Activated CD8-positive, alpha-beta memory T cell treated with anti-CD3 and anti-CD28 coated beads for 1 hour (primary cell): ENCODE data around the gene PIP4K2A.

Source experiments
- DNase-seq, 2 donors: peaks; one replicate each; pipeline ENCODE4 v3.0.0-alpha.2; 2020; ENCODE audit warnings: low read depth in 1 of 2; ENCODE audit errors: extremely low read depth in 1 of 2

PIP4K2A gene

DNA sequence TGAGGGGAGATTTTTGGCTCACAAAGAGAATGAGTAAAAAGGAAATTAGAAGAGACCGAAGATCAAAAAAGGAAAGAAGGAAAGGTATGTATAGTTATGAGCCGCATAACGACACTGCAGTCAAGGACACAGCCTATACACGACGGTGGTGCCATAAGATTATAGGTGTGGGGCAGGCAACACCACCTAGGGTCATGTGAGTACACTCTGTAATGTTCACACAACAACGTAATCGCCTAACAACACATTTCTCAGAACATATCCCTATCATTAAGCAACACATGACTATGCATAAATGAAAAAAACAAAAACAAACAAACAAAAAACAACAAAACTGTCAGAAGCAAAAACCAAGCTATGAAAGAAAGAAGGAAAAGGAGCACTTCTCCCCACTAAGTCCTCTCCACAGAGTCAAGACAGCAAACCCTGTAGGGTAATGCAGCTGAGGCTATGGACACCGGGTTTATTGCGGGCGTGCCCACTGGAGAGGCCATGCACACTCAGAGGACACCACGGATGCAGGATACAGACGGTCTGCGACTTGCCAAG is 45.1 kb downstream of the PIP4K2A start:
- DNase-seq, result no peak

- DNase-seq, result no peak
Measured at GRCh38 chr10:22667093-22667480, 47.3 kb downstream of the PIP4K2A start.

GRCh38 chr10:22666287-22667092 is 47.9 kb downstream of the PIP4K2A start:
- no peak for DNase-seq

DNA sequence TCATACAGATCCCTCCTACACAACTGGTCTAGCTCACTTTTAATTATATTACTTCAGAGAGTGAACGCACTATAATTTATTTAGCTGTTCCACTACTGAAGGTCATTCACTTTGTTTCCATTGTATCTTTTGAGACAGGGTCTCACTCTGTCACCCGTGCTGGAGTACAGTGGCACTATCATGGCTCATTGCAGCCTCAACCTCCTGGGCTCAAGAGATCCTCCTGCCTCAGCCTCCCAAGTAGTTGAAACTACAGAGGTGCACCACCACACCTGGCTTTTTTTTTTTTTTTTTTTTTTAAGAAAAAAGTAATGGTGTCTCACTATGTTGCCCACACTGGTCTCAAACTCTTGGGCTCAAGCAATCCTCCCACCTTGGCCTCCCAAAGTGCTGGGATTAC is 49.0 kb downstream of the PIP4K2A start:
- no peak for DNase-seq

GRCh38 chr10:22662733-22663330 is 51.5 kb downstream of the PIP4K2A start:
- no peak for DNase-seq

GRCh38 chr10:22659866-22660265 is 54.5 kb downstream of the PIP4K2A start:
- DNase-seq, result no peak

GRCh38 chr10:22658745-22659410 is 55.5 kb downstream of the PIP4K2A start:
- DNase-seq, result no peak

DNA sequence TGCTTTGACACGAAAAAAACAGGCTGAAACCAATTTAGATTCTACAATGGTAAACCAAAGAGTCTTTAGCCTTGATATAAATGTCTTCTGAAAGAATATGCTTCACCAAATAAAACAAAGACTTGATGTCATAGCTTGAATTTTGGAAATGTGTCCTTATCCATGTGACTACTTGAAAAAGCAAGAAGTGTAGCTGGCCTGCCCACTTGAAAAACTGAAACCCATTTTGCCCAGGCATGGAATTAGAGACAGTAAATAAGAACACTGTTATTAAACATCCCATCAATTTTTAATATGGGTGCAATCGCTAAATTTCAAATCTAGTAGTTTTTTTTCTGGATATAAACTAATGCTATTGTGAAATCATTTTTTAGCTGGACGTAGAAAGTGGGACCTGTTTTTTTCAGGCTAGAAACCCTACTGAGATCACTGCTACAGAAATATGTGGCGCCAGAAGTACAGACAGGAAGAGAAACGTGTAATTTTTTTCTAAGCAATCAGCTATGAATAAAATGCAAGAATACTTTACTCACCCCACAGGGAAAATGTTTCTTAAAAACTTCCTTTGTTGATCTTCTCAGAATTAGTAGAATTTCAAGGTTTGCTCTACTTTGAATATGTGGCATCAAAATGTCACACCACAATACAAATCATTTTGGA is 56.7 kb downstream of the PIP4K2A start:
- no peak for DNase-seq

- no peak for DNase-seq
Measured at GRCh38 chr10:22657024-22657423, 57.4 kb downstream of the PIP4K2A start.

- no peak for DNase-seq
Measured at GRCh38 chr10:22656036-22656435, 58.3 kb downstream of the PIP4K2A start.

DNA sequence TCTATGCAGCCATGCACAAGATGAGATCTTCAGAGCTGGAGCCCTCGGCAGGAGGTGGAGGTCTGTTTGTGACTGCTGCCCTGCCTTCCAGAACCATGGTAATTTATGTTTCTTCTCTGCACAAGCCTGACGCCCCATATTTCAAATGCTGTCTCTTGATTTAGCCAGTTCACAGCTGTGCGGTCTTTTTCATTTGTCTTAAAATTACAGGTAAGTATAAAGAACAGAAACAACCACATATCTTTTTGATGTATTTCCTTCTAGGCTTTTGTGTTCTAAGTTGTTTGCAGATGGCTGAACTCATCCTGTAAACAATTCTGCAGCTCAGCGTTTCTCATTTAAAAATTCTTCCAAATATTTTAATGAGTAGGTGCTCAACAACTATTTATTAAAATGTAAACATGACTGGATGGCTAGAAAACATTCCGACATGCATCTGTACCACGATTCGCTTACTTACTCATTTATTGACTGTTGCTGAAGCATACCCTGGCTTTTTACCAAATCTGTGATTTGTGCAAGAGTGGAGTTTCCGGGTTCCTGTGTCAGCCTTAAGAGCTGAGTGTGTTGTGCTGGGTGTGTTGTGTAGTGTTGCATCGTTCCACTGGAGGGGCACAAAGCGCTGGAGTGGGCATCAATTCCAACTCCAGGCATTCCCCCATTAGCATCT is 58.9 kb downstream of the PIP4K2A start:
- DNase-seq, result no peak

GRCh38 chr10:22652988-22653481 is 61.3 kb downstream of the PIP4K2A start:
- no peak for DNase-seq

DNA sequence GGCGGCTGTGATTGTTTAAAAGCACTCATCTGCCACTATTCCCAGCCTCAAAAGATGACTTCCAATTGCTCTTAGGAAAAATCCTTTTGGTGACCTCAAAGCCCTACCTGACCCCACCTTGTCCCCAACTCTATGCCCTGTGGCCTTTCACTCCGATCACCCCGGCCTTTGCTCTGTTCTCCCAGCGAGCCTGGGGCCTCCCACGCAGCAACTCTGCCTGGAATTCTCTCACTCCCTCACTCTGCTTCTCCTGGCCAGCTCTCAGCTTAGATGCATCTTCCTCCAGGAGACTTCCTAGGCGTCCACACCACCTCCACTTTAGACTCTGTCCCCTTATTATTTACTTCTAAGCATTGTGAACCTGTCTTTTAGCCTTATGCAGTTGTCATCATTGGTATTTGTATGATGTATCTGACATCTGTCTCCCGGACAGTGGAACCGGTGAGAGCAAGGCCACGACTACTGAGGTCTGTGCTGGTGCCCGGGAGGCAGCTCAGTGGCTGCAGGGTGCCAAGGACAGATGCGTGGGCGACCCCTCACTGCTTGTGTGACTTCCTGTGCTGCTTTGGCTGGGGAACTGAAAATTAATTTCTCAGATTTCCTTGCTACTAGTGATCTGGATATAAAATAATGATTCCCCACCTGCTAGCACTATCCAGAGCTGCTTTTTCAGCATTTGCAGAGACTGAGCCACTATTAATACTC is 63.0 kb downstream of the PIP4K2A start:
- DNase-seq, result no peak

DNA sequence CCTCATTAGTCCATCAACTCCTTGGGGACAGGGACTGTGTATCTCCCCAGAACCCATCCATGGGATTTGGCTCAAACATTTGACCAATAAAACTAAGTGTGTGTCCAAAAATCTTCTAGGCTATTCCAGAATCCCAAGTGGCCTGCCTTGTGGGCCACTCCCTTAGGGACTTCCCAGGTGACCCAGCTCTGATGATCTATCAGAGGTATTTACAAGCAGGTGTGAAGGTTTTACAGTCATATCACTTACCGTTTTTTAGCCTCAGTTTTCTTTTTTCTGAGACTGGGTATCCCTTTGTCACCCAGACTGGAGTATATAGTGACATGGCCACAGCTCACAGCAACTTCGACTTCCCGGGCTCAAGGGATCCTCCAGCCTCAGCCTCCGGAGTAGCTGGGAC is 64.4 kb downstream of the PIP4K2A start:
- DNase-seq, result no peak

DNA sequence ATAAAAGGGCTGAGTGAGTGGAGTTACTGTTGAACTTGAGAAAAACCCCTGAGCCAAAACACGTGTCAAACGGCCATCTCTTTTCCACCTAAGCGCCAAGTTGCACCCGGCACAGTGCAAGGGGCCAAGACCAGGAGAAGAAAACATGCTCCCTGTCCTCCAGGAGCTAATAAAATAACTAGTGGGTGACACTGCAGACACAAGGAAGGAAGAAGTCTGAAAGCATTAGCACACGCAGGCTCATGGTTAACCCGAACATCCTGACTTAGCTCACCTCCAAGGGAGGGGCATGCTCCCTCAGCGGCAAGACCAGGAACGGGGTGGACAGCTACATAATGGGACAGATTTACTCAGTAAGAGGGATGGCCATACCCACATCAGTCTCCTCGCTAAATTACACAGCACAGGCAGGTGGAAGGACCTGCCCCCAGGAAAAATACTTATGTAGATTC is 65.0 kb downstream of the PIP4K2A start:
- DNase-seq, result no peak

- DNase-seq, result no peak
Measured at GRCh38 chr10:22648547-22648961, 65.8 kb downstream of the PIP4K2A start.

- no peak for DNase-seq
Measured at GRCh38 chr10:22647244-22647643, 67.1 kb downstream of the PIP4K2A start.

DNA sequence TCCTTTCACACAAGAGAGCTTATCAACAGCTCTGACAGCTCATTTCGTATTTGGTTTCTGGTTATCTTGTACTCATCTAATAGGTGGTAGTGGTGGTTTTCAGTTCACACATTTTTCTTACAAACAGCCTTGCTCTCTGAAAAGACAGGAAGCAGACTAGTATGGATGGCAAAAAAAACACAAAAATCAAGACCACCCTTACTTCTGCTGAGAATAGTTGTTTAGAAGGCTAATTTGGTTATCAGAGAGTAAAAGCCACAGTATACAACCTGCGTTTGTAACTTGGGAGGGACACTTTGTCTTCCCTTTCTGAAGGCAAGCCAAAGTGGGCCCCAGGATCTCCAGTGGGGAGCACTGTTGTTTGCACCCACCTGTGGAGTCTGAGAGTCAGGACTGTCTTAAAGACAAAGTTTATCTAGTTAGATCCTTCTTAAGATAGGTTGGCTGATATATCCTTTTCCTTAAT is 68.0 kb downstream of the PIP4K2A start:
- no peak for DNase-seq

DNA sequence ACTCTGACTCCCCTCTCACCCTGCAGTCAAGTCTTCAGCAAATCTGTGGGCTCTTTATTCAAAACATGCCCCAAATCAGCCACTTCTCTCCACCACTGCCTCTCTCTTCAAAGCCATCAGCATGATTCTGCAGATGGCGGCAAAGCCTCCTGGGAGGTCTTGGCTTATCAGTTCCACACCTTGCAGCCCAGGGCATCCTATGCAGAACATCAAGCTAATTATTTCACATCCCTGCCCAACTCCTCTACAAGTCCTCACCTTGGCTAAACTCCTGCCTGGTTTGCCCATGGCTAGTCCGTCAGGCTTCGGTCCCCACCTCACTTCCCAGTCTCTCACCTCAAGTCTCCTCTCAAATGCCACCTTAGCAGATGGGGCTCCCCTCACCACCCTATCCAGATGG is 70.2 kb downstream of the PIP4K2A start:
- no peak for DNase-seq

DNA sequence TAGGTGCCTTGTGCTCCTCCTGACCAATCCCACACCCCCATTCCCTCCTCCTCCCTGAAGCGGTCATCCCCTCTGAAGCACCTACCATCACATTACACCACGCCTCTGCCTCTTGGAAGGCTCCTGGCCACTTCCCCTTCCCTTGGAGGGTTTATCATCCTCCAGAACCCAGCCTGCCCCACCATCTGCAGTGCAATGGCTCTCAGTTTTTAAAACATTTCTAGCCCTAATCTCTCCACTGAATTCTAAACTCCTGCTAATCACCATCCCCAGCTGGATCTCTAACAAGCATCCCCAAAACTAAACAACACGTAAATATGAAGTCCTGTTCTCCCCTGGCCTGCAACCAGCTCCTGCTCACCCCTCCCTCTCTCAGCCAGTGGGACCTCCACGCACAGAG is 70.6 kb downstream of the PIP4K2A start:
- no peak for DNase-seq
